ENCODE measurements around the gene CXorf49. TPM values are rescaled to one million over a fixed set of nuclear protein-coding genes. Genes with fewer than 3 reads are reported as not detected.

Gene CXorf49
- total RNA-seq, 1 donor from 2014 or later = not detected

- no peaks in the 10 kb centered on the region for H3K9me3 Mint-ChIP-seq
These were observed 51.6 kb downstream of the CXorf49 start for GRCh38 chrX:71666240-71667223.

GRCh38 chrX:71665747-71666146 lies 52.3 kb downstream of the CXorf49 start:
- Mint-ChIP-seq H3K4me3 (no peak overlapping the region), H3K4me1 (ENCODE audit: unreplicated experiment) (no peaks in the 10 kb centered on the region), H3K27ac (no peak overlapping the region), H3K9me3 (no peaks in the 10 kb centered on the region), H3K36me3 (no peaks in the 10 kb centered on the region), H3K27me3 (no peaks in the 10 kb centered on the region)
- no peak for TF ChIP-seq CTCF (conservative IDR thresholded peaks at IDR 0.05)
- no peak for DNase-seq (ENCODE audit: extremely low spot score, unreplicated experiment)

More at GRCh38 chrX:71666240-71667223, 51.6 kb downstream of the CXorf49 start:
- no peak for DNase-seq (ENCODE audit: extremely low spot score, unreplicated experiment)
- no peak for TF ChIP-seq CTCF (conservative IDR thresholded peaks at IDR 0.05)
- no peak overlapping the region for H3K27ac Mint-ChIP-seq
- no peaks in the 10 kb centered on the region for H3K36me3 Mint-ChIP-seq
- H3K4me3 Mint-ChIP-seq = no peak overlapping the region
- no peaks in the 10 kb centered on the region for H3K27me3 Mint-ChIP-seq
- H3K4me1 Mint-ChIP-seq (ENCODE audit: unreplicated experiment) = no peaks in the 10 kb centered on the region

GRCh38 chrX:71664889-71665491 lies 53.1 kb downstream of the CXorf49 start:
- Mint-ChIP-seq H3K27ac (no peak overlapping the region), H3K4me3 (no peak overlapping the region), H3K36me3 (no peaks in the 10 kb centered on the region), H3K4me1 (ENCODE audit: unreplicated experiment) (no peaks in the 10 kb centered on the region), H3K9me3 (no peaks in the 10 kb centered on the region), H3K27me3 (no peaks in the 10 kb centered on the region)
- no peak for DNase-seq (ENCODE audit: extremely low spot score, unreplicated experiment)
- no peak for TF ChIP-seq CTCF (conservative IDR thresholded peaks at IDR 0.05)

Other genes with a start within 250 kb of the CXorf49 start
- gene OGT, start 185.2 kb downstream of the CXorf49 start, total RNA-seq (ENCODE audit: low replicate concordance) = 121 and 180 TPM in 2 replicates
- 0.79 and 2.1 TPM in 2 replicates for gene GCNA, start 139.8 kb downstream of the CXorf49 start, total RNA-seq (ENCODE audit: low replicate concordance)
- not detected in 2 replicates for gene CXCR3, start 99.8 kb downstream of the CXorf49 start, total RNA-seq (ENCODE audit: low replicate concordance)
- gene CXorf49B, start 45.1 kb upstream of the CXorf49 start, total RNA-seq (ENCODE audit: low replicate concordance) = not detected in 2 replicates
- 2.2 and 11.3 TPM in 2 replicates for gene NHSL2, start 192.6 kb upstream of the CXorf49 start, total RNA-seq (ENCODE audit: low replicate concordance)

Data from type B pancreatic cell (in vitro differentiated cells).